ENCODE results near the gene TMEM181.

TMEM181 gene

DNA sequence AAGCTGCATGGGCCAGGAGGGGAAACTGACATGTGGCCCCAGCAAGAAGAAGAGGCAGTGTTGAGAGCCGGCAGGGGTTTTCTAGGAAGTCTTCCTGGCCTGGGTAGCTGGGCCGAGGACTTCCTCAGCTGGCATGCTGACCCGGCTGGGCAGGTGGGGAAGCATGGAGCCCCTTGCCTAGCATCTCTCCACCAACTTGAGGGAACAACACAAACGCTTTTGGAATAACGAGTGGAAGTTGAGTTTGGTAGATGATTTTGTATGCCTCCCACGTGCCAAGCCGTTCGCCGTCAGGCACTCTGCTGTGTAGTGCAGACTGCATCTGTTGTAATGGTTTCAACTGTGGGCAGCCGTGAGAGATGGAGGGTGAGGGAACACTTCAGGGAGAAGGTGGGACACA lies 7.3 kb downstream of the TMEM181 start:
- DNase-seq (ENCODE audit: low spot score) = no peak
- POLR2A ChIA-PET (ENCODE audit: low non-redundant PET) = no interaction called here
- no peak for TF ChIP-seq CTCF (conservative IDR thresholded peaks at IDR 0.05; ENCODE audit: low read depth)
- CTCF ChIA-PET = interaction anchor here (0.5 to 1.1 kb wide), 2 partner anchors 333 to 347 kb away, joined by 3 to 6 read pairs; no protein-coding TSS in a partner anchor
- H3K27ac ChIP-seq = peak overlapping the region; percentile 74

- TF ChIP-seq CTCF (conservative IDR thresholded peaks at IDR 0.05; ENCODE audit: low read depth) = no peak
- POLR2A ChIA-PET (ENCODE audit: low non-redundant PET) = no interaction called here
- peak overlapping the region; percentile 74 for H3K27ac ChIP-seq
- DNase-seq (ENCODE audit: low spot score) = peak; percentile 39
- CTCF ChIA-PET = interaction anchor here (1.1 kb wide), 1 partner anchor 347 kb away, joined by 6 read pairs; no protein-coding TSS in a partner anchor
Observed at GRCh38 chr6:158567871-158568401, 8.0 kb downstream of the TMEM181 start.

- TF ChIP-seq CTCF (conservative IDR thresholded peaks at IDR 0.05; ENCODE audit: low read depth) = no peak
- DNase-seq (ENCODE audit: low spot score) = no peak
- ChIA-PET CTCF (interaction anchor here (0.6 to 0.7 kb wide), 2 partner anchors 23 to 471 kb away, joined by 3 to 4 read pairs; no protein-coding TSS in a partner anchor), POLR2A (ENCODE audit: low non-redundant PET) (no interaction called here)
- peak overlapping the region; percentile 74 for H3K27ac ChIP-seq
Observed at GRCh38 chr6:158568549-158568948, 8.7 kb downstream of the TMEM181 start.

DNA sequence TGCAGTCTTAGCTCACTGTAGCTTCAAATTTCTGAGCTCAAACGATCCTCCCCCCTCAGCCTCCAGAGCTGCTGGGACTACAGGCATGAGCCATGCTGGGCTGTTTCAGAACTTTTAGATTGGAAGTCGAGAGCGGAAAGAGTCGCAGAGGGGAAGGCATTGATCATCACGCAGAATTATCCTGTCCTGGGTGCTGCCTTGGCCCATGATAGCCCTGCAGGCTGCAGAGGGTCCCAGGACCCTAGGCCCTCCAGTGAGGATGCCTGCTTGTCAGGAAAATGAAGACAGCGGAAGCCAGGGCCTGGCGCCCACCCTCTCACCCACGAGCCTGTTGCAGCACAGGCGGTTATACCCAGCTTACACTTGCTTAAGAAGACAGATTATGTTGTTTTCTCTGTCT lies 9.1 kb downstream of the TMEM181 start:
- peak overlapping the region; percentile 74 for H3K27ac ChIP-seq
- CTCF ChIA-PET = interaction anchor here (0.7 kb wide), 1 partner anchor 23 kb away, joined by 3 read pairs; no protein-coding TSS in a partner anchor
- POLR2A ChIA-PET (ENCODE audit: low non-redundant PET) = no interaction called here
- no peak for TF ChIP-seq CTCF (conservative IDR thresholded peaks at IDR 0.05; ENCODE audit: low read depth)
- DNase-seq (ENCODE audit: low spot score) = no peak

GRCh38 chr6:158570681-158570962 lies 10.7 kb downstream of the TMEM181 start:
- DNase-seq (ENCODE audit: low spot score) = no peak
- no peak for TF ChIP-seq CTCF (conservative IDR thresholded peaks at IDR 0.05; ENCODE audit: low read depth)
- no peak overlapping the region for H3K27ac ChIP-seq
- CTCF ChIA-PET = interaction anchor here (0.8 kb wide), 1 partner anchor 25 kb away, joined by 4 read pairs; no protein-coding TSS in a partner anchor
- POLR2A ChIA-PET (ENCODE audit: low non-redundant PET) = no interaction called here

DNA sequence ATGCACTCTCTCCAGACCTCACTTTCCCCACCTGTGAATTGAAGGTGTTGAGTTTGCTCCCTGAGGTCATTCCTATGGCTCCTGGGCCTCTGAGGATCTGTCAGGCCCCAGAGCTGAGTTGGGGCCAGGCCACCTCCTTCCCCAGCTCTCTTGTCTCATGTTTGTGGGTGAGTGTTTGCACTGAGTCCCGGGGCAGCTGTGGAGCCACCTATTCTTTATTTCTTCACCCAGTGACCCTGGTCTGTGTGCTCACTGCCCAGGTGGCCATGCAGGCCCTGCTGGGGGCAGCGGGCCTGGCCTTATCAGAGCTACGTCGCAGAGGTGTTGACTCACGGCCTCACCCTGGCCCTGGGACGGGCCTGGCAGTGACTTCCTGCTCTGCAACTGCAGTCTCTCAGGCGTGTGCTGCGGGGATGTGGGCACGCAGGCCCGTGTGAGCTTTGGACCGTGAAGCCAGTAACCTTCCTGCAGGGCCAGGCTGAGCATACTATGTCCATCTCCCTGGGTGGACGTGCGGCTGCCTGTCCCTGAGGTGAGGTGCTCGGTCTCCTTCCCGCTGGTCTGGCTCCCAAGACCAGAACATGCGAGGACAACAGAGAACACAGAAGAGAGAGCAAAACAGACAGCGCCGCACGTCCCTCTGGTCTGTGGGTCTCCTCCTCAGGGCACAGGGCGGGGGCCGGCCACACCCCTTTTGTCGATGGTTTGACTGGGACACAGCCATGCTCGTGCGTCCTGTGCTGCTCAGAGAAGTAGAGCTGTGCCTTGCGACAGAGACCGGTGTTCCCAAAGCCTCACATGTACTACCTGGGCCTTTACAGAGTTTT lies 12.1 kb downstream of the TMEM181 start:
- no peak for DNase-seq (ENCODE audit: low spot score)
- TF ChIP-seq CTCF (conservative IDR thresholded peaks at IDR 0.05; ENCODE audit: low read depth) = no peak
- peak overlapping the region; percentile 47 for H3K27ac ChIP-seq
- POLR2A ChIA-PET (ENCODE audit: low non-redundant PET) = no interaction called here
- CTCF ChIA-PET = interaction anchor here (0.7 kb wide), 1 partner anchor 21 kb away, joined by 4 read pairs; no protein-coding TSS in a partner anchor
